AG10803 (cell line): ENCODE results near the gene CYBA.

Experiments used
- DNase-seq: peaks from one replicate; pipeline ENCODE4 v3.0.0; 2010; ENCODE audit warnings: low read depth
- H3K4me3 ChIP-seq: 2 replicates; pipeline ENCODE4 v1.5.1; 2011; ENCODE audit warnings: mild to moderate bottlenecking, low read length, control low read depth
- TF ChIP-seq, protein P1 (sequence below): conservative IDR thresholded peaks from 2 replicates; pipeline ENCODE4 v1.5.1; 2011; ENCODE audit warnings: mild to moderate bottlenecking, low read length, control low read depth, inconsistent platforms

CYBA gene

DNA sequence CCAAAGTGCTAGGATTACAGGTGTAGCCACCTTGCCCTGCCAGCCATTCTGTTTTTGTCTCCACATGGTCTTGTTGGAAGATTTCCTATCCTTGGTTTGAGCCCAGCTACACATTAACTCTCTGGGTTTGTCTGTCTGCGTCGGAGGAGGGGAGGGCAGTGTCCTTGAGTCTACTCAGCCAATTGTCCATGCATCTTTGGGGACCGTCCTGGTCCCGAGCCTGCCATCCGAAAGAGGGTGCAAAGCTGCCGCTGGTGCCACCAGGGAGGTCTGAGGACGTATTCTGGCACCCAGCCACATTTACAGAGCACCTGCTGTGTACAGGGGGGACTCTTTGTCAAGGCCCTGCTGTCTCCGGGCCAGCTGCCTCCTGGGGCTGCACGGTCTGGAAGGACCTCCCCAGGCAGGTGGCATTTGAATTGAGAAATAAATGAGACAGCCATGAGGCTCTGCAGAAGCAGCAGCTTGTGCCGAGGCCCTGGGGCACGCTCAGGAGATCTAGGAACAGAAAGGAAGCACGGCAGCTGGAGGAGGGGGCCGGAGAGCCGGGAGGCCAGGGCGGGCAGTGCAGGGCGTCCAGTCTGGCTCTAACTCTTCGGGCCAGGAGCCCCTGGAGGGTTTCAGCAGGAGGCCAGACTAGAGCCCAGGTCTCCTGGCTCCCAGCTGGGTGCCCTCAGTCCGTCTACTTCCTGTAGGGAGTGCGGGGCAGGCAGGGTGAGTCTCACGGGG is 1.5 kb downstream of the CYBA start:
- TF ChIP-seq, protein P1, sequence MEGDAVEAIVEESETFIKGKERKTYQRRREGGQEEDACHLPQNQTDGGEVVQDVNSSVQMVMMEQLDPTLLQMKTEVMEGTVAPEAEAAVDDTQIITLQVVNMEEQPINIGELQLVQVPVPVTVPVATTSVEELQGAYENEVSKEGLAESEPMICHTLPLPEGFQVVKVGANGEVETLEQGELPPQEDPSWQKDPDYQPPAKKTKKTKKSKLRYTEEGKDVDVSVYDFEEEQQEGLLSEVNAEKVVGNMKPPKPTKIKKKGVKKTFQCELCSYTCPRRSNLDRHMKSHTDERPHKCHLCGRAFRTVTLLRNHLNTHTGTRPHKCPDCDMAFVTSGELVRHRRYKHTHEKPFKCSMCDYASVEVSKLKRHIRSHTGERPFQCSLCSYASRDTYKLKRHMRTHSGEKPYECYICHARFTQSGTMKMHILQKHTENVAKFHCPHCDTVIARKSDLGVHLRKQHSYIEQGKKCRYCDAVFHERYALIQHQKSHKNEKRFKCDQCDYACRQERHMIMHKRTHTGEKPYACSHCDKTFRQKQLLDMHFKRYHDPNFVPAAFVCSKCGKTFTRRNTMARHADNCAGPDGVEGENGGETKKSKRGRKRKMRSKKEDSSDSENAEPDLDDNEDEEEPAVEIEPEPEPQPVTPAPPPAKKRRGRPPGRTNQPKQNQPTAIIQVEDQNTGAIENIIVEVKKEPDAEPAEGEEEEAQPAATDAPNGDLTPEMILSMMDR, result no peak
- H3K4me3 ChIP-seq, result peak overlapping the region; percentile 80
- no peak for DNase-seq

DNA sequence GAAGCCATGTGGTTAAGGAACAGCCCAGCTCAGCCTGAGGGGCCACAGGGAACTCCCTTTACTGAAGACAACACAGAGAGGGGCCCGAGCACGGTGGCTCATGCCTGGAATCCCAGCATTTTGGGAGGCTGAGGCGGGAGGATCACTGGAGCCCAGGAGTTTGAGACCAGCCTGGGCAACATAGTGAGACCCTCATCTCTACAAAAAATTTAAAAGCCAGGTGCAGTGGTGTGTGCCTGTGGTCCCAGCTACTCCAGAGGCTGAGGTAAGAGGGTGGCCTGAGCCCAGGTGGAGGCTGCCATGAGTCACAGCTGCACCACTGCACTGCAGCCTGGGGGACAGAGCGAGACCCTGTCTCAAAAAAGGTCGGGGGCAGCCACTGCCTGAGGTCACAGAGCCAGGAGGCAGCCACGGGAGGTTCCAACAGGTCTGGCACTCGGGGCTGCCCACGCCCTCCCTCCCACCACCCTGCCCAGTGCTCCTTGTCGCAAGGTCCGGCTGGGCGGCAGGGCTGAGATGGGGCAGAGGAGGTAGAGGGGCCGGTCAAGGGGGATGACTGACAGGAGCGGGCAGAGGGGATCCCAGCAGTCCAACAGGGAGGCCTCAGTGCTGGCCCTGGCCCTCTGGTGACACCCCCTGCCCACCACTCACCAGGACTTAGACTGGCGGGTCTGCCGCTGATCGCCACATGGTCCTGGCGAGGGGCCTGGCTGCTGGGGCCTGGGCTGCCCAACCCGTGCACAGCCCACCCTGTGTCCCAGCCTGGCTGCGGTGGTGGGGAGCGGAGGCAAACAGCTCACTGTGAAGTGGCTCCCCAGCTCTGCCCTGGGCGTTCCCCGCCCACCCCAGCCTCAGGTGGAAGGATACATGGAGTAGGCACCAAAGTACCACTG is 3.4 kb downstream of the CYBA start:
- H3K4me3 ChIP-seq, result no peak overlapping the region
- TF ChIP-seq, protein P1, result no peak
- no peak for DNase-seq

DNA sequence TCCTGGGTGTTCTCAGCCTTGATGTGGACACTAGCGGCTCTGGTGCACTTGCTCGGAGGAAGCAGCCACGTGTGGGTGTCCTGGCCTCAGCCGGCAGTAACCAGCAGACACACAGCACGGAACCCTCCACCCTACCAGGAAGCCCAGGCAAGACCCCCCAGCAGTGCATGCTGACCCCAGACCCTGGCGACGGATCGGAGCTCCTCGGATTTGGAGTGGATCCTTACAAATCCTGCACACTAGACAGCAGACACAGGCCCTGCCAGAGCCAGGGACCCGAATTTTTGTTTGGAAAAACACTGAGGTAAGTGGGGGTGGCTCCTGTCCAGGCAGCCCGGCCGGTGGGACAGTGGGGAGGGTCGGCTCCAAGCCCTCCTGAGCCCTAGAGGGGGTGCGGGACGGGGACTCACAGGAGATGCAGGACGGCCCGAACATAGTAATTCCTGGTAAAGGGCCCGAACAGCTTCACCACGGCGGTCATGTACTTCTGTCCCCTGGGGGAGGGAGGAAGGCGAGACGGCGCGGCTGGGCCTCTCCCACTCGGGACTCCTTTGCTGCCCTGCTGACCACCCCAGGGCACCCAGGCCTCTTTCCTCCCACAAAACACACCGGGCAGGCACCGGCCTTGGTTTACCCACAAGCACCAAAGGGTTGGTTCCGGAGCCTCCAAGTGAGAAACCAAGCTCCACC is 4.4 kb downstream of the CYBA start:
- TF ChIP-seq, protein P1, result no peak
- no peak for DNase-seq
- H3K4me3 ChIP-seq, result no peak overlapping the region

DNA sequence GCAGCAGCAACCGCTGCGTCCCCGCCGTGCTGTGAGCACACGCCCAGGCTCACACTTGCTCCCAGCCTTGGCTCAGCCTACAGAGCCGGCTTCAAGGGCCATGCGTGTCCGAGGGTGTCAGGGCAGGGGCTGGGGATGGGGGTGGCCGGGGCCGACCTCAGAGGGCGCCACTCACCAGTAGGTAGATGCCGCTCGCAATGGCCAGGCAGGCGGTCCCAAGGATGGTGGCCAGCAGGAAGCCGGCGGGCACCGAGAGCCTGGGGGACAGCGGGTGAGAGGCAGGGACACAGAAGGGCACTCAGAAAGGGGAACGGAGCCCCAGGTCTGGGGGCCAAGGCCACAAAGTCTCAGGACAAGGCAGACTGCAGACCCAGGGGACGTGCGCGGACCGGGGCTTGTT is 4.9 kb downstream of the CYBA start:
- no peak for DNase-seq
- H3K4me3 ChIP-seq, result no peak overlapping the region
- TF ChIP-seq, protein P1, result no peak

DNA sequence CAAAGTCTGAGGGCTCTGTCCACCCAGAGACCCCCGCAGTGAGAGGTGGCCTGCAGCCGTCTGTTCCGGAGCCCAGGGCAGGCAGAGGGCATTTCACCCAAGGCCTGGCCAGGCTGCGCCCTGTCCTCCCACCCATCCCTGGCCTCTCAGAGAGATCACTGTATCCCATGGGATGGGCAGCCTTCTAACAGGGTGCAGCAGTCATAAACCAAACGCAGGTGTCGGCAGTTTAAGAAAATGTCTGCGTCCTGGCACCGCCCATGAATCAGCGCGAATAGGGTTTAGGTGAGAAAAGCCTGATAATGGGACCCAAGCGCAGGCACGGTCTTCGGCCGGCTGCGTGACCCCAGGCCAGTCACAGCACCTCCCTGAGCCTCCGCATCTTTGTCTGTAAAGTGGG is 5.4 kb downstream of the CYBA start:
- DNase-seq, result no peak
- TF ChIP-seq, protein P1, result no peak
- H3K4me3 ChIP-seq, result no peak overlapping the region

DNA sequence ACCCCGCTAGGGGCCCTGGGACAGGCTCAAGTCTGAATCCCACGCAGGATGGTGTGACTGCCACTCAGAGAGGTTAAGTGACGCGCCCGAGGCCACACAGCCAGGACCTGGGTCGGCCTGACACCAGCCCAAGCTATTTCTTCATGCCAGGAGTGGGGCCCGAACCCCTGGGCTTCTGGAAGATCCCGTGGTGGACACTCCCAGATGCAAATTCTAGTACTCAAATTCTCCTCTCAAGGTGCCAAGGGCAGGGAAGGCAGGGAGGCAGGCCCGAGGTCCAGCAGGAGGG is 7.3 kb downstream of the CYBA start:
- TF ChIP-seq, protein P1, result no peak
- no peak for DNase-seq
- H3K4me3 ChIP-seq, result no peak overlapping the region
